Measurements from ENCODE around the gene C4B.
"Not testable (repeated sequence)": the region's sequence is repeated elsewhere in the genome, so short reads cannot be mapped to it uniquely, and the experiment has no call there.

DNA sequence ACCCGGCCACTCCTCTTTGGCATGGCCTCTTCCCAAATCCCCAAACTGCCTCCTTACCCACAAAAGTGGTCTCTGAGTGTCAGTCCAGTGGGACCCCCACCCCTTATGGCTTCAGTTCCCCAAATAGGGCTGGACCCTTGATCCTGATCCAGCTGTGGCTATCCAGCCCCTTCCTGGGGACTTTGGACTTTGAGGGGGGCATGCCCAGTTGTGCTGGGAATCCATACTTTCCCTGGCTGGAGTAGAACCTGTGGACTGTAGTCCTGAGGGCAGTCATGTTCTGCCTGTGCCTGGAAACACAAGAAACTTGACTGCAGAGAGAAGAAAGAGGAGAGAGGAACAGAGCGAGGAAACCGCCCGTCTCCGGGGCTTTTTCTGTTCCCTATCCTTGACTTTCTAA lies 22.5 kb downstream of the C4B start:
- TF ChIP-seq, protein P1, sequence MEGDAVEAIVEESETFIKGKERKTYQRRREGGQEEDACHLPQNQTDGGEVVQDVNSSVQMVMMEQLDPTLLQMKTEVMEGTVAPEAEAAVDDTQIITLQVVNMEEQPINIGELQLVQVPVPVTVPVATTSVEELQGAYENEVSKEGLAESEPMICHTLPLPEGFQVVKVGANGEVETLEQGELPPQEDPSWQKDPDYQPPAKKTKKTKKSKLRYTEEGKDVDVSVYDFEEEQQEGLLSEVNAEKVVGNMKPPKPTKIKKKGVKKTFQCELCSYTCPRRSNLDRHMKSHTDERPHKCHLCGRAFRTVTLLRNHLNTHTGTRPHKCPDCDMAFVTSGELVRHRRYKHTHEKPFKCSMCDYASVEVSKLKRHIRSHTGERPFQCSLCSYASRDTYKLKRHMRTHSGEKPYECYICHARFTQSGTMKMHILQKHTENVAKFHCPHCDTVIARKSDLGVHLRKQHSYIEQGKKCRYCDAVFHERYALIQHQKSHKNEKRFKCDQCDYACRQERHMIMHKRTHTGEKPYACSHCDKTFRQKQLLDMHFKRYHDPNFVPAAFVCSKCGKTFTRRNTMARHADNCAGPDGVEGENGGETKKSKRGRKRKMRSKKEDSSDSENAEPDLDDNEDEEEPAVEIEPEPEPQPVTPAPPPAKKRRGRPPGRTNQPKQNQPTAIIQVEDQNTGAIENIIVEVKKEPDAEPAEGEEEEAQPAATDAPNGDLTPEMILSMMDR (IDR thresholded peaks at IDR 0.05; ENCODE audit: poor library complexity), result not testable (repeated sequence)
- not testable (repeated sequence) for TF ChIP-seq EZH2 (IDR thresholded peaks at IDR 0.05; ENCODE audit: borderline replicate concordance)
